Measurements from ENCODE around the gene SPATA33. TPM values are rescaled to one million over a fixed set of nuclear protein-coding genes. Genes with fewer than 3 reads are reported as not detected.
"Not testable (repeated sequence)": the region's sequence is repeated elsewhere in the genome, so short reads cannot be mapped to it uniquely, and the experiment has no call there.

Gene SPATA33
- polyA plus RNA-seq, 1 experiment: 2.6 TPM

DNA sequence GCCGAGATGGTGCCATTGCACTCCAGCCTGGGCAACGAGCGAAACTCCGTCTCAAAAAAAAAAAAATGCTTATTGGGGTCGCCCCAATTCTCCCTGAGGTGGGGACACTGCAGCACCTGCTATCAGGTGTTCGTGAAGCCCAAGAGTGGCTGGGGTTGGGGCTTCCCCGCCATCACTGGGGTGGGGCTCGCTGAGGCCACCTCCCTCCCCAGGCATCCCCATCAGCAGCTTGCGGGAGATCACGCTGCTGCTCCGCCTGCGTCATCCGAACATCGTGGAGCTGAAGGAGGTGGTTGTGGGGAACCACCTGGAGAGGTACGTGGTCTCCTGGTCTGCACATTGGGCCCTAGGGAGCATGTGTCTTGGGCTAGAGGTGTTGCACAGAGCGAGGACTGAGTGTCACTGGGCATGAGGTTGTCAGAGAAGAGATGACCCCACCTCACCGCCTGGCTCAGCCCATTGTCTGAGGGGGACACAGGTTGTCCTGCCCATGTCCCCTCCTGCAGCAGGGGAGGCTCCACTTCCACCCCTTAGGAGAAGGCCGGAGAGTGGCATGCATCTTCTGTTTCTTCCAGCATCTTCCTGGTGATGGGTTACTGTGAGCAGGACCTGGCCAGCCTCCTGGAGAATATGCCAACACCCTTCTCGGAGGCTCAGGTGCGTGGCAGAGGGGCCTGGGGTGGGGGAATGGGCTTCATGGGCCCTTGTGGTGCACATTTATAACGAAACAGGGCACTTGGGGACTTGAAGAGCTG lies 33.8 kb downstream of the SPATA33 start:
- TF ChIP-seq, protein P1, sequence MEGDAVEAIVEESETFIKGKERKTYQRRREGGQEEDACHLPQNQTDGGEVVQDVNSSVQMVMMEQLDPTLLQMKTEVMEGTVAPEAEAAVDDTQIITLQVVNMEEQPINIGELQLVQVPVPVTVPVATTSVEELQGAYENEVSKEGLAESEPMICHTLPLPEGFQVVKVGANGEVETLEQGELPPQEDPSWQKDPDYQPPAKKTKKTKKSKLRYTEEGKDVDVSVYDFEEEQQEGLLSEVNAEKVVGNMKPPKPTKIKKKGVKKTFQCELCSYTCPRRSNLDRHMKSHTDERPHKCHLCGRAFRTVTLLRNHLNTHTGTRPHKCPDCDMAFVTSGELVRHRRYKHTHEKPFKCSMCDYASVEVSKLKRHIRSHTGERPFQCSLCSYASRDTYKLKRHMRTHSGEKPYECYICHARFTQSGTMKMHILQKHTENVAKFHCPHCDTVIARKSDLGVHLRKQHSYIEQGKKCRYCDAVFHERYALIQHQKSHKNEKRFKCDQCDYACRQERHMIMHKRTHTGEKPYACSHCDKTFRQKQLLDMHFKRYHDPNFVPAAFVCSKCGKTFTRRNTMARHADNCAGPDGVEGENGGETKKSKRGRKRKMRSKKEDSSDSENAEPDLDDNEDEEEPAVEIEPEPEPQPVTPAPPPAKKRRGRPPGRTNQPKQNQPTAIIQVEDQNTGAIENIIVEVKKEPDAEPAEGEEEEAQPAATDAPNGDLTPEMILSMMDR (IDR thresholded peaks at IDR 0.05; ENCODE audit: insufficient read depth, low read depth, low read length): no peak
- H3K4me3 ChIP-seq (ENCODE audit: low read depth, low read length): no peak overlapping the region
- no peaks in the 10 kb centered on the region for H3K27me3 ChIP-seq (ENCODE audit: control insufficient read depth, insufficient read depth, low read length)
- no peak for DNase-seq (ENCODE audit: low read depth)
- peaks cover 37% of the 10 kb centered on the region for H3K36me3 ChIP-seq (ENCODE audit: control insufficient read depth, insufficient read depth, low read length)
- ChIA-PET POLR2A (no interaction called here), CTCF (interaction anchor here (0.9 kb wide), 1 partner anchor 9 kb away, joined by 3 read pairs; no protein-coding TSS in a partner anchor)

DNA sequence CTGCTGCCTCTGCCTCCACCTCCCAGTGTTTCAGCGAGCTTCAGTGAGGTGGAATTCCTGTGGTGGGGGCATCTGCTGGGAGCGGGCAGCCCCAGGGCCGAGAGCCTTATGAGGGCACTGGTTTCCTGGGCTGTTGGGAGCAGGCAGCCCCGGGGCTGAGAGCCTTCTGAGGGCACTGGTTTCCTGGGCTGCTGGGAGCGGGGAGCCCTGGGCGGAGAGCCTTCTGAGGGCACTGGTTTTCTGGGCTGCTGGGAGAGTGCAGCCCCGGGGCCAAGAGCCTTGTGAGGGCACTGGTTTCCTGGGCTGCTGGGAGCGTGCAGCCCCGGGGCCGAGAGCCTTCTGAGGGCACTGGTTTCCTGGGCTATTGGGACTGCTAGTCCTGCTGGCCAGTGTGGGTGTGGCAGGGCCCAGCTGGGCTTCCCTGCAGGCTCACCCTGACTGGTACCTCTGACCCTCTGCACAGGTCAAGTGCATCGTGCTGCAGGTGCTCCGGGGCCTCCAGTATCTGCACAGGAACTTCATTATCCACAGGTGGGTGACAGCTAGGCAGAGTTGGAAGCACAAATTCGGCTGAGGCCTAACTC lies 34.4 kb downstream of the SPATA33 start:
- Histone ChIP-seq H3K27me3 (ENCODE audit: control insufficient read depth, insufficient read depth, low read length) (no peaks in the 10 kb centered on the region), H3K36me3 (ENCODE audit: control insufficient read depth, insufficient read depth, low read length) (peaks cover 41% of the 10 kb centered on the region), H3K4me3 (ENCODE audit: low read depth, low read length) (no peak overlapping the region)
- no peak for DNase-seq (ENCODE audit: low read depth)
- TF ChIP-seq, protein P1 (IDR thresholded peaks at IDR 0.05; ENCODE audit: insufficient read depth, low read depth, low read length): no peak
- CTCF ChIA-PET: no interaction called here
- POLR2A ChIA-PET: no interaction called here

DNA sequence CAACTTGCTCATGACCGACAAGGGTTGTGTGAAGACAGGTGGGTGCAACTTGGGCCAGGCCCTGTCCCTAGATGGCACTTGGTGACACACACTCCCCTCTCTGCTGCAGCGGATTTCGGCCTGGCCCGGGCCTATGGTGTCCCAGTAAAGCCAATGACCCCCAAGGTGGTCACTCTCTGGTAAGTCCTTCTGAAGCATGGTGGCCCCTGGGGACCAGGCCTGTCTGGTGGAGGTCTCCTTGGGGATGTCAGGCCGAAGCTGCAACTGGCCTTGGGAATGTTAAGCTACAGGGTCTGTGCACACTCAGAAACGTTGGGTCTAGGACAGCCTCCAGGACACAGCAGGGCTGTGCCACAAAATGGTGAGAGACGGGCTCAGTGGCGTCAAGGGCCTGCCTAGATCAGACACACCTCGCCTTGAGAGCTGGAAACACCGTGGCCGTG lies 35.7 kb downstream of the SPATA33 start:
- TF ChIP-seq, protein P1 (IDR thresholded peaks at IDR 0.05; ENCODE audit: insufficient read depth, low read depth, low read length): no peak
- no peak for DNase-seq (ENCODE audit: low read depth)
- POLR2A ChIA-PET: no interaction called here

DNA sequence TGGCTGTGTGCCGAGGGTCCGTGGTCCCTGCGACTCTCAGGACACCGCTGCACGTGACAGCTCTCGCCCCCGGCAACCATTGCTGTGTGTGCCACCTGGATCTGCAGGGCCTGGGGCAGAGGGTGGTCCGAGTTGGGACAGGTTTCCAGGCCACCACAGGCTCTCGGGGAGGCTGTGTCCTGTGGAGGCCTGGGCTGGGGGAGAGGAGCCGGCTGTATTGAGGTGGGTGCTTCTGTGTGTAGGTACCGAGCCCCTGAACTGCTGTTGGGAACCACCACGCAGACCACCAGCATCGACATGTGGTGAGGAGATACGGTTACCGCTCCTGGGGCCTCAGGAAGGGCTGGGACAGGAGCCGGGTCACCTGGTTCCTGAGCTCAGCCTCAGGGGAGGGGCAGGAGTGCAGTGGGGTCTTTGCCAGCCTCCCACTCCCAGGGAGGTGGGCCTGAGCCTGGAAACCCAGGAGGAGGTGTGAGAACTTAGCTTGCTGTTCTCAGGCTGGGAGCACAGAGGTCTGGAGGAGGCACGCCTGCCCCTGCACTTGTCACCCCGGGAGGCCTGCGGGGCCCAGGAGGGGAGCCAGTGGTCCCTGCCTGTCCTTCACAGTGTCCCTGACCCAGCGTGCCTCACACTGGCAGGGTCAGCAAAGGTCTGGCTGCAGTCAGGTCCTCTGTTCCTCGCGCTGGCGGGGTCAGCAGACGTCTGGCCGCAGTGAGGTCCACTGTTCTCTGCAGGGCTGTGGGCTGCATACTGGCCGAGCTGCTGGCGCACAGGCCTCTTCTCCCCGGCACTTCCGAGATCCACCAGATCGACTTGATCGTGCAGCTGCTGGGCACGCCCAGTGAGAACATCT lies 36.5 kb downstream of the SPATA33 start:
- Histone ChIP-seq H3K27me3 (ENCODE audit: control insufficient read depth, insufficient read depth, low read length) (no peaks in the 10 kb centered on the region), H3K36me3 (ENCODE audit: control insufficient read depth, insufficient read depth, low read length) (peaks cover 46% of the 10 kb centered on the region), H3K4me3 (ENCODE audit: low read depth, low read length) (no peak overlapping the region)
- TF ChIP-seq, protein P1 (IDR thresholded peaks at IDR 0.05; ENCODE audit: insufficient read depth, low read depth, low read length): no peak
- ChIA-PET POLR2A (no interaction called here), CTCF (interaction anchor here (0.7 kb wide), 1 partner anchor 11 kb away, joined by 3 read pairs; no protein-coding TSS in a partner anchor)
- no peak for DNase-seq (ENCODE audit: low read depth)

More for the DNA sequence above, 35.7 kb downstream of the SPATA33 start:
- H3K27me3 ChIP-seq (ENCODE audit: control insufficient read depth, insufficient read depth, low read length): no peaks in the 10 kb centered on the region
- CTCF ChIA-PET: interaction anchor here (0.7 kb wide), 1 partner anchor 12 kb away, joined by 3 read pairs; no protein-coding TSS in a partner anchor
- no peak overlapping the region for H3K4me3 ChIP-seq (ENCODE audit: low read depth, low read length)
- H3K36me3 ChIP-seq (ENCODE audit: control insufficient read depth, insufficient read depth, low read length): peaks cover 46% of the 10 kb centered on the region

DNA sequence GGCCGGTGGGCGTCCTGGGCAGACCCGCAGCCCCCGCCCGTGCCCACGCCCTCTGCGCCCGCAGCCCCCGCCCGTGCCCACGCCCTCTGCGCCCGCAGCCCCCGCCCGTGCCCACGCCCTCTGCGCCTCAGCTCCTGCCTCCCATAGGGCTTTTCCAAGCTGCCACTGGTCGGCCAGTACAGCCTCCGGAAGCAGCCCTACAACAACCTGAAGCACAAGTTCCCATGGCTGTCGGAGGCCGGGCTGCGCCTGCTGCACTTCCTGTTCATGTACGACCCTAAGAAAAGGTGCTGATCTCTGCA lies 37.1 kb downstream of the SPATA33 start:
- CTCF ChIA-PET; POLR2A ChIA-PET; H3K4me3 ChIP-seq (ENCODE audit: low read depth, low read length); DNase-seq (ENCODE audit: low read depth); H3K27me3 ChIP-seq (ENCODE audit: control insufficient read depth, insufficient read depth, low read length): not testable (repeated sequence)
- H3K36me3 ChIP-seq (ENCODE audit: control insufficient read depth, insufficient read depth, low read length): peaks cover 46% of the 10 kb centered on the region
